ENCODE data around the gene ATAD3C. TPM values are rescaled to one million over a fixed set of nuclear protein-coding genes. Genes with fewer than 3 reads are reported as not detected.

The ATAD3C gene
- total RNA-seq, 1 donor from 2014 or later = 10.2 TPM

GRCh38 chr1:1424707-1425106 lies 24.8 kb upstream of the ATAD3C start:
- Mint-ChIP-seq H3K4me3 (ENCODE audit: unreplicated experiment) (peak overlapping the region; percentile 52), H3K27ac (ENCODE audit: unreplicated experiment) (peak overlapping the region; percentile 77), H3K36me3 (ENCODE audit: unreplicated experiment) (no peaks in the 10 kb centered on the region), H3K4me1 (ENCODE audit: low read depth, unreplicated experiment) (peaks cover 10% of the 10 kb centered on the region), H3K27me3 (ENCODE audit: unreplicated experiment) (peaks cover 6% of the 10 kb centered on the region), H3K9me3 (ENCODE audit: unreplicated experiment) (peaks cover 11% of the 10 kb centered on the region)
- no peak for TF ChIP-seq CTCF (IDR thresholded peaks at IDR 0.05; ENCODE audit: partially characterized antibody, unreplicated experiment)
- no peak for DNase-seq

GRCh38 chr1:1425426-1425752 lies 24.1 kb upstream of the ATAD3C start:
- DNase-seq = no peak
- Mint-ChIP-seq H3K27ac (ENCODE audit: unreplicated experiment) (no peak overlapping the region), H3K36me3 (ENCODE audit: unreplicated experiment) (no peaks in the 10 kb centered on the region), H3K9me3 (ENCODE audit: unreplicated experiment) (peaks cover 17% of the 10 kb centered on the region), H3K27me3 (ENCODE audit: unreplicated experiment) (peaks cover 10% of the 10 kb centered on the region), H3K4me1 (ENCODE audit: low read depth, unreplicated experiment) (peaks cover 14% of the 10 kb centered on the region), H3K4me3 (ENCODE audit: unreplicated experiment) (no peak overlapping the region)
- TF ChIP-seq CTCF (IDR thresholded peaks at IDR 0.05; ENCODE audit: partially characterized antibody, unreplicated experiment) = no peak

- peaks cover 10% of the 10 kb centered on the region for H3K27me3 Mint-ChIP-seq (ENCODE audit: unreplicated experiment)
- H3K9me3 Mint-ChIP-seq (ENCODE audit: unreplicated experiment) = peaks cover 19% of the 10 kb centered on the region
- DNase-seq = peak; percentile 49
- no peak for TF ChIP-seq CTCF (IDR thresholded peaks at IDR 0.05; ENCODE audit: partially characterized antibody, unreplicated experiment)
- H3K27ac Mint-ChIP-seq (ENCODE audit: unreplicated experiment) = peak overlapping the region; percentile 28
- H3K4me1 Mint-ChIP-seq (ENCODE audit: low read depth, unreplicated experiment) = peaks cover 14% of the 10 kb centered on the region
- H3K36me3 Mint-ChIP-seq (ENCODE audit: unreplicated experiment) = no peaks in the 10 kb centered on the region
- H3K4me3 Mint-ChIP-seq (ENCODE audit: unreplicated experiment) = peak overlapping the region; percentile 30
These were observed 23.6 kb upstream of the ATAD3C start for GRCh38 chr1:1425753-1426495.

- H3K4me3 Mint-ChIP-seq (ENCODE audit: unreplicated experiment) = peak overlapping the region; percentile 30
- peak; percentile 20 for DNase-seq
- H3K27me3 Mint-ChIP-seq (ENCODE audit: unreplicated experiment) = peaks cover 10% of the 10 kb centered on the region
- no peaks in the 10 kb centered on the region for H3K36me3 Mint-ChIP-seq (ENCODE audit: unreplicated experiment)
- peaks cover 14% of the 10 kb centered on the region for H3K4me1 Mint-ChIP-seq (ENCODE audit: low read depth, unreplicated experiment)
- TF ChIP-seq CTCF (IDR thresholded peaks at IDR 0.05; ENCODE audit: partially characterized antibody, unreplicated experiment) = no peak
- peaks cover 19% of the 10 kb centered on the region for H3K9me3 Mint-ChIP-seq (ENCODE audit: unreplicated experiment)
- H3K27ac Mint-ChIP-seq (ENCODE audit: unreplicated experiment) = peak overlapping the region; percentile 28
These were observed 22.9 kb upstream of the ATAD3C start for GRCh38 chr1:1426496-1427105.

Data from glutamatergic neuron (in vitro differentiated cells).